ENCODE data around the gene ZFAND5.

GRCh38 chr9:72333197-72333596, 31.8 kb downstream of the ZFAND5 start:
- TF ChIP-seq CTCF (conservative IDR thresholded peaks at IDR 0.05) (no peak), EZH2 (IDR thresholded peaks at IDR 0.05; ENCODE audit: low read depth) (no peak)
